ENCODE results near the gene PIGL. TPM values are rescaled to one million over a fixed set of nuclear protein-coding genes. Genes with fewer than 3 reads are reported as not detected.

The PIGL gene
- total RNA-seq = 37.1 and 40.5 TPM in 2 replicates
- long read RNA-seq, partial matches to known transcripts = 2 of 29 reads
- long read RNA-seq, other reads (novel, unspliced or antisense) = 23 of 29 reads

- TF ChIP-seq CTCF (IDR thresholded peaks at IDR 0.05; ENCODE audit: unreplicated experiment) = no peak
- Mint-ChIP-seq H3K4me3 (ENCODE audit: low read depth) (peak within 1 kb of the TSS; percentile 93), H3K27me3 (no peaks in the 10 kb centered on the region), H3K9me3 (ENCODE audit: low read depth) (no peaks in the 10 kb centered on the region), H3K27ac (peak within 1 kb of the TSS; percentile 99), H3K36me3 (ENCODE audit: insufficient read depth) (no peaks in the 10 kb centered on the region), H3K4me1 (ENCODE audit: low read depth) (peaks cover 22% of the 10 kb centered on the region)
- DNase-seq (ENCODE audit: low spot score, unreplicated experiment) = peak; percentile 69
Measured at GRCh38 chr17:16217002-16217635, at the start of gene PIGL. Gene PIGL (plus strand): TSS chr17:16217210. CDS start chr17:16217227, 17 bp downstream.

- no peaks in the 10 kb centered on the region for H3K27me3 Mint-ChIP-seq
- H3K4me1 Mint-ChIP-seq (ENCODE audit: low read depth) = peaks cover 12% of the 10 kb centered on the region
- no peaks in the 10 kb centered on the region for H3K9me3 Mint-ChIP-seq (ENCODE audit: low read depth)
- no peak for TF ChIP-seq CTCF (IDR thresholded peaks at IDR 0.05; ENCODE audit: unreplicated experiment)
- peak overlapping the region; percentile 78 for H3K27ac Mint-ChIP-seq
- DNase-seq (ENCODE audit: low spot score, unreplicated experiment) = no peak
- H3K4me3 Mint-ChIP-seq (ENCODE audit: low read depth) = no peak overlapping the region
- H3K36me3 Mint-ChIP-seq (ENCODE audit: insufficient read depth) = peaks cover 14% of the 10 kb centered on the region
Measured at GRCh38 chr17:16171613-16172012, 45.4 kb upstream of the PIGL start.

DNA sequence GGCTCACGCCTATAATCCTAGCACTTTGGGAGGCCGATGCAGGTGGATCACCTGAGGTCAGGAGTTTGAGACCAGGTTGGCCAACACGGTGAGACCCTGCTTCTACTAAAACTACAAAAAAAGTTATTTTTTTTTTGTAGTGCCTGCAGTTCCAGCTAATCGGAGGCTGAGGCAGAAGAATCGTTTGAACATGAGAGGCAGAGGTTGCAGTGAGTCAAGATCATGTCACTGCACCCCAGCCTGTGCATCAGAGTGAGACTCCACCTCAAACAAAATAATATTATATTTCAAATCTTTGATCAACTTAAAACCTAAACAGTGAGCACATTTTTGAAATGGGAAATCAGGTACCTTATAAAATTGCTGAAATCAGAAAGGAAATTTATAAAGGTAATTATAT is 38.2 kb upstream of the PIGL start:
- no peak for TF ChIP-seq CTCF (IDR thresholded peaks at IDR 0.05; ENCODE audit: unreplicated experiment)
- peaks cover 21% of the 10 kb centered on the region for H3K36me3 Mint-ChIP-seq (ENCODE audit: insufficient read depth)
- peaks cover 3% of the 10 kb centered on the region for H3K9me3 Mint-ChIP-seq (ENCODE audit: low read depth)
- no peak for DNase-seq (ENCODE audit: low spot score, unreplicated experiment)
- no peaks in the 10 kb centered on the region for H3K27me3 Mint-ChIP-seq
- H3K4me1 Mint-ChIP-seq (ENCODE audit: low read depth) = no peaks in the 10 kb centered on the region
- H3K27ac Mint-ChIP-seq = no peak overlapping the region
- no peak overlapping the region for H3K4me3 Mint-ChIP-seq (ENCODE audit: low read depth)

DNA sequence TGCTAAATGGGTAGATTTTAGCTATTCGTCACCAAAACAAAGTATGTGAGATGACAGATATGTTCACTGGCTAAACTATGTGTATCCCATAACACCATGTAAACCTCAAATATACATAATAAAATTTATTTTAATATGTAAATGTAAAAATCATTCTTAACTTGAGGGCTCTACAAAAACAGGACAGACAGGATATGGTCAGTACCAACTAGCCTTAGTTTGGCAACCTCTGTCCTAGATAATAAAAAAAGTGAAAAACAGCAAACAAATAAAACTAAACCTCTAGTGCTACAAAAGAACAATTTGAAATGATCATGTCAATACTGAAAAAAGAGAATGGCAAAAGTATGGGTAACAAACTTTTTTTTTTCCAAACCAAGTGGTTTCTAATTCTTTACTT is 35.4 kb upstream of the PIGL start:
- TF ChIP-seq CTCF (IDR thresholded peaks at IDR 0.05; ENCODE audit: unreplicated experiment) = no peak
- Mint-ChIP-seq H3K27me3 (no peaks in the 10 kb centered on the region), H3K4me1 (ENCODE audit: low read depth) (no peaks in the 10 kb centered on the region)

DNA sequence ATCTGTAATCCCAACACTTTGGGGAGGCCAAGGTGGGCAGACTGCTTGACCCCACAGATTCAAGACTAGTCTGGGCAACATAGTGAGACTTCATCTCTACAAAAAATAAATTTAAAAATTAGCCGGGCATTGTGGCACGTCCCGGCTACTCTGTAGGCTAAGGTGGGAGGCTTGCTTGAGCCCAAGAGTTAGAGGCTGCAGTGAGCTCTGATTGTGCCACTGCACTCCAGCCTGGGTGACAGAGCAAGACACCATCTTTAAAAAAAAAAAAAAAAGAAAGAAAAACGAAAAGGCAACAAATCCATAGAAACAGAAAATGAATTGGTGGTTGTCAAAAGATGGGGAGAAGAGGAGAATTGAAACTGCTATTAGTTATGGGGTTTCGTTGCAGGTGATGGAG is 29.4 kb upstream of the PIGL start:
- H3K9me3 Mint-ChIP-seq (ENCODE audit: low read depth) = no peaks in the 10 kb centered on the region
- H3K4me1 Mint-ChIP-seq (ENCODE audit: low read depth) = no peaks in the 10 kb centered on the region
- no peaks in the 10 kb centered on the region for H3K27me3 Mint-ChIP-seq
- no peak overlapping the region for H3K4me3 Mint-ChIP-seq (ENCODE audit: low read depth)
- peaks cover 28% of the 10 kb centered on the region for H3K36me3 Mint-ChIP-seq (ENCODE audit: insufficient read depth)
- H3K27ac Mint-ChIP-seq = no peak overlapping the region
- no peak for DNase-seq (ENCODE audit: low spot score, unreplicated experiment)
- no peak for TF ChIP-seq CTCF (IDR thresholded peaks at IDR 0.05; ENCODE audit: unreplicated experiment)

More for the DNA sequence above, 35.4 kb upstream of the PIGL start:
- Mint-ChIP-seq H3K36me3 (ENCODE audit: insufficient read depth) (peaks cover 33% of the 10 kb centered on the region), H3K4me3 (ENCODE audit: low read depth) (no peak overlapping the region), H3K27ac (no peak overlapping the region), H3K9me3 (ENCODE audit: low read depth) (peaks cover 3% of the 10 kb centered on the region)
- no peak for DNase-seq (ENCODE audit: low spot score, unreplicated experiment)

All from progenitor cell of endocrine pancreas (in vitro differentiated cells).